Muscle of leg (tissue), 16 donors: ENCODE data around the gene SYCN. TPM values are rescaled to one million over a fixed set of nuclear protein-coding genes. Genes with fewer than 3 reads are reported as not detected.
A peak's percentile ranks its signal among the peaks of the same experiment; 100 is the strongest.

Experiments used
- DNase-seq: peaks from one replicate; pipeline ENCODE4 v3.0.0; 2013
- H3K27ac ChIP-seq: one replicate; pipeline ENCODE4 v1.5.1; 2013; ENCODE audit warnings: mild to moderate bottlenecking, low read length, control low read depth
- H3K27me3 ChIP-seq: one replicate; pipeline ENCODE4 v1.6.1; 2013; ENCODE audit warnings: low read length; ENCODE audit not compliant: control insufficient read depth, insufficient read depth
- H3K36me3 ChIP-seq: one replicate; pipeline ENCODE4 v1.6.1; 2013; ENCODE audit warnings: low read length; ENCODE audit not compliant: control insufficient read depth, insufficient read depth
- H3K4me1 ChIP-seq: one replicate; pipeline ENCODE4 v1.6.1; 2013; ENCODE audit warnings: low read length; ENCODE audit not compliant: control insufficient read depth, insufficient read depth
- H3K4me3 ChIP-seq: one replicate; pipeline ENCODE4 v1.5.1; 2013; ENCODE audit warnings: low read length, control low read depth
- H3K9me3 ChIP-seq: replicated peaks from 2 replicates; pipeline ENCODE4 v1.6.1; 2013; ENCODE audit warnings: low read depth, low read length; ENCODE audit not compliant: control insufficient read depth
- WGBS: methylation state at CpG from one replicate; pipeline ENCODE4 v1.1.5; 2013; ENCODE audit warnings: missing lambda C conversion rate; ENCODE audit not compliant: insufficient coverage; 5-methylcytosine and 5-hydroxymethylcytosine counted together
- long read RNA-seq, 11 donors: transcript quantifications; one replicate each; lab custom pipeline, GENCODE V29; 2026
- polyA plus RNA-seq, 8 donors: library from polyadenylated mRNA; unstranded; fragments of 120-200 nt; gene quantifications; one replicate each; pipeline versions ENCODE4 v1.2.1 to v1.2.3, GENCODE V29; 2013; ENCODE audit warnings: inconsistent platforms in 1 of 8, low replicate concordance in 1 of 8; ENCODE audit not compliant: insufficient read length in 8 of 8, insufficient read depth in 1 of 8
- total RNA-seq: library from RNA; stranded (reverse); fragments of 120-200 nt; gene quantifications from one replicate; pipeline ENCODE4 v1.2.4, GENCODE V29; 2013

SYCN gene, protein sequence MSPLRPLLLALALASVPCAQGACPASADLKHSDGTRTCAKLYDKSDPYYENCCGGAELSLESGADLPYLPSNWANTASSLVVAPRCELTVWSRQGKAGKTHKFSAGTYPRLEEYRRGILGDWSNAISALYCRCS
- total RNA-seq (not detected), polyA plus RNA-seq (not detected)
- long read RNA-seq, donor 1 = 0 reads
- long read RNA-seq, donor 2 = 0 reads
- long read RNA-seq, donor 3 = 0 reads
- long read RNA-seq, donor 4 = 0 reads
- long read RNA-seq, donor 5 = 0 reads
- long read RNA-seq, donor 6 = 0 reads
- long read RNA-seq, donor 7 = 0 reads
- long read RNA-seq, donor 8 = 0 reads
- long read RNA-seq, donor 9 = 0 reads
- long read RNA-seq, donor 10 = 0 reads
- long read RNA-seq, donor 11 = 0 reads

DNA sequence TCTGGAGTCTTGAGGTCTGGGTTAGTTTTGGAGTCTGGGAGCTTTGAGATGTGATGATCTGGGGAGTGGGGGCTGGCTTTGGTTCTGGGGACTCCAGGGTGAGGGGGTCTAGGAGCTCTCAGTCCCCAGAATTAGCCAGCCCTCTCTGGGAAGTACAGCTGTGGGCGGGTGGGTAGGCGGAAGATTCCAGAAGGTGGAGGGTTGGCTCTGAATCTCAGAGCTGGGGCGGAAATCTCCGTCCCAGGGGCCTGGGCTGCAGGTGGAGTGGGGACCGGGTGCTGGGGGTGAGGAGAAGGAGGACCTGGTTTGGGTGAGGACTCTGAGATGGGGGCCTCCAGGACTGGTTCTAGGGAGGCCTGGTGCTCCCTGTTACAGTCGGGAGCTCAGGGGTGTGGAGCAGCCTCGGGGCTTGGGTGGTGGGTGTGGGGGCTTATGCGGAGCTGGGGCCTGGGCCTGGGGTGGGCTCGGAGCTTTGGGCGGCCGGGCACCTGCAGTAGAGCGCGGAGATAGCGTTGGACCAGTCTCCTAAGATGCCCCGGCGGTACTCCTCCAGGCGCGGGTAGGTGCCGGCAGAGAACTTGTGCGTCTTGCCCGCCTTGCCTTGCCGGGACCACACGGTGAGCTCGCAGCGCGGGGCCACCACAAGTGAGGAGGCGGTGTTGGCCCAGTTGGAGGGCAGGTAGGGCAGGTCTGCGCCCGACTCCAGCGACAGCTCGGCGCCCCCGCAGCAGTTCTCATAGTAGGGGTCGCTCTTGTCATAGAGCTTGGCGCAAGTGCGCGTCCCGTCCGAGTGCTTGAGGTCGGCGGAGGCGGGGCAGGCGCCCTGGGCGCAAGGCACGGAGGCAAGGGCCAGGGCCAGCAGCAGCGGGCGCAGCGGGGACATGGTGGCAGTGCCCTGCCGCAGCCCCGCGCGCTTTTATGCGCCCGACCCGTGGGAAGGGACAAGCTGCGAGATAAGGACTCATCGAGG, at the start of gene SYCN:
Gene SYCN (minus strand): TSS at position 892 of the 970 bp plus-strand sequence. CDS start 9 bp downstream, at position 883.
- H3K4me1 ChIP-seq = no peaks in the 10 kb centered on the region
- 18% methylated on average over 51 of the region's 57 CpGs for WGBS
- H3K4me3 ChIP-seq = no peak within 1 kb of the TSS
- no peaks in the 10 kb centered on the region for H3K36me3 ChIP-seq
- DNase-seq = no peak
- no peaks in the 10 kb centered on the region for H3K9me3 ChIP-seq
- H3K27me3 ChIP-seq = peaks cover 72% of the 10 kb centered on the region
- H3K27ac ChIP-seq = no peak within 1 kb of the TSS

DNA sequence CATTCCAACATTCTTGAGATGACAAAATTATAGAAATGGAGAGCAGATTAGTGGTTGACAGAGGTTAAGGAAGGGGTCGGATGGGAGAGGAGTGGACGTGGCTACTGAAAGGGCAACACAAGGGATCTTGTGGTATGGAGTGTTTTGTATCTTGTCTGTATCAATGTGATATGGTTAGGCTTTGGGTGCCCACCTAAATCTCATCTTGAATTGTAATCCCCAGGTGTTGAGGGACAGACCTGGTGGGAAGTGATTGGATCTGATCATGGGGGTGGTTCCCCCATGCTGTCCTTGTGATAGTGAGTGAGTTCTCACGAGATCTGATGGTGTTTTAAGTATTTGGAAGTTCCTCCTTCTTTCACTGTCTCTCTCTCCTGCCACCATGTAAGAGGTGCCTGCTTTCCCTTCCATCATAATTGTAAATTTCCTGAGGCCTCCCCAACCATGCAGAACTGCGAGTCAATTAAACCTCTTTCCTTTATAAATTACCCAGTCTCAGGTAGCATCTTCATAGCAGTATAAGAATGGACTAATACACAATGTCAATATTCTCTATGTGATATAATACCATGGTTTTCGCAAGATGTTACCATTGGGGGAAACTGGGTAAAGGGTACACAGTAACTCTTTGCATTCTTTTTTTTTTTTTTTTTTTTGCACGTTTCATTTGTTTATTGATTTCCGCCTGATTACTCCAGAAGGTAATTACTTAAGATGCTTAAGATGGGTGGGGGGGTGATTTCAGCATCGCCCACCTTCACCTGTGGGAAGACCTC, 49.5 kb upstream of the SYCN start:
- H3K4me1 ChIP-seq = no peaks in the 10 kb centered on the region
- peaks cover 3% of the 10 kb centered on the region for H3K9me3 ChIP-seq
- H3K27ac ChIP-seq = no peak overlapping the region
- no peak for DNase-seq
- no peak overlapping the region for H3K4me3 ChIP-seq
- no peaks in the 10 kb centered on the region for H3K36me3 ChIP-seq
- WGBS = 67% methylated on average over 3 of the region's 8 CpGs
- peaks cover 43% of the 10 kb centered on the region for H3K27me3 ChIP-seq

DNA sequence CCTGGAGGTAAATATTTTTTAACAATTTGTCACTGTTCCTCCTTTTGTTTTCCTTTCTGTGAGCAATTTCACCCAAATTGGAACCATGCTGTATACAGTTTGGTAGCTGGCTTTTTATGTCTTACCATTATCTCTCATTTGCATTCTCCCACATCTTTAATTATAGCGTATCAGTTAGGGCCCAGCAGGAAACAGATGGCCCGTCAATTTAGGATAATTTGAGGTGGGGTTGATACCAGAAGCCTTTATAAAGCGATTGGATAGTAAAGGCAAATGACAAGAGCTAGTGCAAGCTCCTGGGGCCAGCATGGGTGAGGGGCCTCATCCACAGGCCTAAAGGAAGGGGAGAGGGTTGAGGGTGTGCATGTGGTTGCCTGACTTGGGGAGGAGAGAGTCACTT, 48.4 kb upstream of the SYCN start:
- DNase-seq = no peak
- Histone ChIP-seq H3K4me1 (peaks cover 5% of the 10 kb centered on the region), H3K27me3 (peaks cover 54% of the 10 kb centered on the region), H3K36me3 (no peaks in the 10 kb centered on the region), H3K9me3 (peaks cover 3% of the 10 kb centered on the region), H3K4me3 (no peak overlapping the region), H3K27ac (no peak overlapping the region)
- WGBS = 36% methylated on average over 1 of the region's 3 CpGs

DNA sequence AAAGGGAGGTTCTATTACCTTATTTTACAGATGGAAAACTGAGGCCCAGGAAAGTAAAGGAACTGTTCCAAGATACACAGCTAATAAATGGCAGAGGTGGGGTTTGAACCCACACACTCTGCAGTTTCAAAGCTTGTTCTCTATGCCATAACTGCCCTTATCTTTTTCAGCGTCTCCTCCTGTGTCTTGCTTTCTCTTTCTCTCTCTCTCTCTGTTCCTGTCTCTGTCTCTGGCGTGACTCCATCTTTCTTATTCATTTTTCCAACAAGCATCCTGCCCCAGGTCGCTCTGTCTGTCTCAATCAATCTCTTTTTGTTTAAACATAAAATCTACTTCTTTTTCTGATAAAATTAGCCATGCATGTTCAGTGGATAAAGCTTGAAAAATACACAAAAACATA, 47.8 kb upstream of the SYCN start:
- peaks cover 3% of the 10 kb centered on the region for H3K9me3 ChIP-seq
- no peak overlapping the region for H3K27ac ChIP-seq
- peaks cover 8% of the 10 kb centered on the region for H3K4me1 ChIP-seq
- H3K27me3 ChIP-seq = peaks cover 60% of the 10 kb centered on the region
- no peaks in the 10 kb centered on the region for H3K36me3 ChIP-seq
- 60% methylated on average over 1 of the region's 3 CpGs for WGBS
- H3K4me3 ChIP-seq = no peak overlapping the region
- no peak for DNase-seq

DNA sequence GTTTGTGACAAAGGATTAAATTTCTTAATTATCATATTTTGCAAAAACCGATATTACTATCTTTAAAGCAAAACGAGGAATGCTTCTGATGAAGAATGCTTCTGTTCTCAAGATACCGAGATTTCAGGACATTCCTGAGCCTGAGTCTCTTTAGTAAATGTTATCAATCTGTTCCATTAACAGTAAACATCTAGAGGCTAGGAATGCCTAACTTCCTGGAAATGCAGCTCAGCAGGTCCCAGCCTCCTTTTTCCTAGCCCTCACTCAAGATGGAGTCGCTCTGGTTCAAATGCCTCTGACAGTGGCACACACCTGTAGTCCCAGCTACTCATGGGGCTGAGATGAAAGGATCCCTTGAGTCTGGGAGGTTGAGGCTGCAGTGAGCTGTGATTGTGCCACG, 47.0 kb upstream of the SYCN start:
- Histone ChIP-seq H3K9me3 (no peaks in the 10 kb centered on the region), H3K4me1 (peaks cover 8% of the 10 kb centered on the region), H3K4me3 (no peak overlapping the region), H3K36me3 (no peaks in the 10 kb centered on the region), H3K27me3 (peaks cover 57% of the 10 kb centered on the region), H3K27ac (no peak overlapping the region)
- no CpG with 5 or more reads among the region's 5 CpGs for WGBS
- no peak for DNase-seq

DNA sequence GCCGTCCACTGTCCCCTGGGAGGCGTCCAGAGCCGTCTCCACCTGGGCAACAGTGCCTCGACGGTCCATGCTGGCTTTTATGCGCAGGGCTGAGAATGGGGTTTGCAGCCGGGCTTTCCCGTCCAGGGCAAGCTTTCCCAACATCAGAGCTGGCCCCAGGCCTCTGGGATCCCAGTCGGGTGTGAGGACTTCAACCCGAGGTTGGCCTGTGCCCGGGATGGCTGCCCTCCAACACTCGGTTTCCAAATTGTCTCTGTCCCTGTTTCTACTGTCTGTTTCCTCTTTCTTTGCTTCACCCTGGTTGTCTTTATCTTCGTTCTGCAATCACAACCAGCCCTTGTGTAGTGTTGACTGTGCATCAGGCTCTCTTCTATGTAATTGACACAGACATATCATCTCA, 44.7 kb upstream of the SYCN start, which contains the start of gene IFNL4:
Gene IFNL4 (minus strand): TSS at position 51 of the 400 bp plus-strand sequence.
- H3K4me3 ChIP-seq = no peak within 1 kb of the TSS
- H3K27me3 ChIP-seq = peaks cover 49% of the 10 kb centered on the region
- no peak for DNase-seq
- no peaks in the 10 kb centered on the region for H3K9me3 ChIP-seq
- 44% methylated on average over 11 of the region's 13 CpGs for whole genome bisulfite sequencing
- H3K4me1 ChIP-seq = peaks cover 8% of the 10 kb centered on the region
- no peaks in the 10 kb centered on the region for H3K36me3 ChIP-seq
- H3K27ac ChIP-seq = no peak within 1 kb of the TSS

- H3K4me1 ChIP-seq = peaks cover 8% of the 10 kb centered on the region
- 6% methylated on average over 83 of the region's 92 CpGs for WGBS
- DNase-seq = peak; percentile 22
- H3K4me3 ChIP-seq = no peak overlapping the region
- H3K36me3 ChIP-seq = no peaks in the 10 kb centered on the region
- H3K27me3 ChIP-seq = peaks cover 48% of the 10 kb centered on the region
- no peak overlapping the region for H3K27ac ChIP-seq
- no peaks in the 10 kb centered on the region for H3K9me3 ChIP-seq
Measured at GRCh38 chr19:39247701-39248664, 43.9 kb upstream of the SYCN start.

DNA sequence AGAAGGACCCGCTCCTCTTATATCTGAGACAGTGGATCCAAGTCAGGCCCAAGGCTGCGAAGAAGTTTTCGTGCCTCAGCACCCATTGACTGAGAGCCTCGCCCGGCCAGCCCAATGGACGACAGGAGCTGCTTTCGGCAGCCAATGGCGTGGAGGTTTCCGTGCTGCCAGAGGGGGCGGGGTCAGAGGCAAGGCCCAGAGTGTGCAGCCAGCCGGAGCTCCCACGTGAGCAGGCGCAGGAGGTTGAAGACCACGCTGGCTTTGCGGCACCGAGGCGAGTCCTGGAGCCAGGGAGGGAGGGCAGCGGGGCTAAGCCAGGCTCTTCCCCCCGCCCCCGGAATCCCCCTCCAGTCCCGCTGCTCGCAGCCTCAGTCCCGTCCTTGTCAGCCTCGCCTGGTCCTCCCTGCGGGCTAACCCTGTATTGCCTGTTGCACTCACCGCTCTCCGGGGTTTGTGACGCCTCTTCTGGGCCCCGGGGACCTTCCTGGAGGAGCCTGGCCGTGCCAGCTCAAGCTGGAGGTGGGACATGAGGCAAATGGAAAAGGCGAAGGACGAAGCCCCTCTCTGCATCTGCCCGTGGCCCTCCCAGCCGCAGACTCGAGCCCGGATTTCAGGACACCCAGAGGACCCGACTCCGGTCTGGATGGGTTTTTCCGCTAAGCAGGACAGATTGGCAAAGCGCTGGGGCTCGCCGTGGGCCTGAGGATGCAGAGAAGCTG, 43.0 kb upstream of the SYCN start:
- no peak overlapping the region for H3K27ac ChIP-seq
- 8% methylated on average over 38 of the region's 42 CpGs for WGBS
- no peaks in the 10 kb centered on the region for H3K9me3 ChIP-seq
- H3K36me3 ChIP-seq = no peaks in the 10 kb centered on the region
- H3K4me3 ChIP-seq = no peak overlapping the region
- peak; percentile 43 for DNase-seq
- H3K27me3 ChIP-seq = peaks cover 43% of the 10 kb centered on the region
- peaks cover 8% of the 10 kb centered on the region for H3K4me1 ChIP-seq
